HFFc6 (cell line): ENCODE data around the gene TMX4. TPM values are rescaled to one million over a fixed set of nuclear protein-coding genes. Genes with fewer than 3 reads are reported as not detected.
"Not testable (repeated sequence)": the region's sequence is repeated elsewhere in the genome, so short reads cannot be mapped to it uniquely, and the experiment has no call there.

Experiments used
- DNase-seq: peaks from one replicate; pipeline ENCODE4 v3.0.0-alpha.2; 2018
- H3K27ac Mint-ChIP-seq: 2 replicates; pipeline ENCODE4 v1.8.0; 2020; ENCODE audit warnings: mild to moderate bottlenecking, mixed read lengths
- H3K27me3 Mint-ChIP-seq: 2 replicates; pipeline ENCODE4 v1.8.0; 2021; ENCODE audit warnings: mild to moderate bottlenecking, moderate library complexity, mixed read lengths; ENCODE audit not compliant: insufficient read depth
- H3K36me3 Mint-ChIP-seq: 2 replicates; pipeline ENCODE4 v1.8.0; 2021; ENCODE audit warnings: low read depth, mixed read lengths
- H3K4me1 Mint-ChIP-seq: 2 replicates; pipeline ENCODE4 v1.8.0; 2020; ENCODE audit warnings: low read depth, mixed read lengths
- H3K4me3 Mint-ChIP-seq: 2 replicates; pipeline ENCODE4 v1.8.0; 2020; ENCODE audit warnings: mild to moderate bottlenecking, moderate library complexity, mixed read lengths
- H3K9me3 Mint-ChIP-seq: 2 replicates; pipeline ENCODE4 v1.8.0; 2020; ENCODE audit warnings: mild to moderate bottlenecking, mixed read lengths
- CTCF ChIP-seq: fragments of 200-600 bp; sonication (generic); IDR thresholded peaks from 2 replicates; pipeline ENCODE4 v1.5.0; 2021; ENCODE audit warnings: antibody characterized with exemption, mild to moderate bottlenecking
- total RNA-seq, 6 experiments: library from RNA; stranded (reverse); fragmentation: NEBNext Ultra II Directional; extraction: Animal tissue kit (Norgen Biotek cat#: 25700); gene quantifications; 2 replicates in 1 of 6; 3 replicates in 5 of 6; pipeline ENCODE4 v1.2.3, GENCODE V29; 2021

TMX4 gene
- total RNA-seq, 6 experiments from 2014 or later: 35.8 to 47.8 (median 39.3) TPM

GRCh38 chr20:7967199-7967844 lies 52.2 kb downstream of the TMX4 start:
- DNase-seq: peak; percentile 68
- H3K27me3 Mint-ChIP-seq: peaks cover 3% of the 10 kb centered on the region; the same call in 1 of the 2 replicates
- peaks cover 26% of the 10 kb centered on the region for H3K4me1 Mint-ChIP-seq
- H3K36me3 Mint-ChIP-seq: no peaks in the 10 kb centered on the region
- no peaks in the 10 kb centered on the region for H3K9me3 Mint-ChIP-seq
- peak overlapping the region; percentile 13; the same call in 1 of the 2 replicates for H3K4me3 Mint-ChIP-seq
- no peak for TF ChIP-seq CTCF
- no peak overlapping the region; the same call in 1 of the 2 replicates for H3K27ac Mint-ChIP-seq

GRCh38 chr20:7966176-7966575 lies 53.4 kb downstream of the TMX4 start:
- TF ChIP-seq CTCF: no peak
- Mint-ChIP-seq H3K27ac (no peak overlapping the region), H3K4me3 (no peak overlapping the region), H3K36me3 (no peaks in the 10 kb centered on the region), H3K27me3 (peaks cover 3% of the 10 kb centered on the region; the same call in 1 of the 2 replicates), H3K4me1 (peaks cover 17% of the 10 kb centered on the region), H3K9me3 (no peaks in the 10 kb centered on the region)
- no peak for DNase-seq

GRCh38 chr20:7959484-7959883 lies 60.1 kb downstream of the TMX4 start:
- no peak for DNase-seq
- no peak for TF ChIP-seq CTCF

GRCh38 chr20:7956561-7956960 lies 63.0 kb downstream of the TMX4 start:
- not testable (repeated sequence) for H3K36me3 Mint-ChIP-seq, H3K4me3 Mint-ChIP-seq, H3K4me1 Mint-ChIP-seq, DNase-seq, H3K9me3 Mint-ChIP-seq, H3K27ac Mint-ChIP-seq
- peaks cover 24% of the 10 kb centered on the region for H3K27me3 Mint-ChIP-seq

More at GRCh38 chr20:7959484-7959883, 60.1 kb downstream of the TMX4 start:
- no peaks in the 10 kb centered on the region for H3K36me3 Mint-ChIP-seq
- H3K4me1 Mint-ChIP-seq: no peaks in the 10 kb centered on the region
- no peak overlapping the region for H3K4me3 Mint-ChIP-seq
- no peak overlapping the region for H3K27ac Mint-ChIP-seq
- peaks cover 27% of the 10 kb centered on the region for H3K27me3 Mint-ChIP-seq
- H3K9me3 Mint-ChIP-seq: no peaks in the 10 kb centered on the region

GRCh38 chr20:7950387-7950786 lies 69.2 kb downstream of the TMX4 start:
- no peaks in the 10 kb centered on the region for H3K4me1 Mint-ChIP-seq
- DNase-seq: no peak
- TF ChIP-seq CTCF: no peak
- peaks cover 11% of the 10 kb centered on the region for H3K9me3 Mint-ChIP-seq
- no peak overlapping the region for H3K4me3 Mint-ChIP-seq
- peaks cover 18% of the 10 kb centered on the region for H3K27me3 Mint-ChIP-seq
- H3K36me3 Mint-ChIP-seq: peaks cover 7% of the 10 kb centered on the region; the same call in 1 of the 2 replicates
- no peak overlapping the region for H3K27ac Mint-ChIP-seq

- no peak for TF ChIP-seq CTCF
- H3K9me3 Mint-ChIP-seq: peaks cover 7% of the 10 kb centered on the region
- H3K36me3 Mint-ChIP-seq: peaks cover 7% of the 10 kb centered on the region; the same call in 1 of the 2 replicates
- peaks cover 11% of the 10 kb centered on the region for H3K27me3 Mint-ChIP-seq
- H3K27ac Mint-ChIP-seq: no peak overlapping the region
- no peak overlapping the region for H3K4me3 Mint-ChIP-seq
- no peak for DNase-seq
- H3K4me1 Mint-ChIP-seq: no peaks in the 10 kb centered on the region; the same call in 1 of the 2 replicates
Measured at GRCh38 chr20:7943891-7944290, 75.7 kb downstream of the TMX4 start.
